HUES48 (cell line): ENCODE results near the gene C20orf96.
A peak's percentile ranks its signal among the peaks of the same experiment; 100 is the strongest.

Experiments
- H3K27ac ChIP-seq: one replicate; pipeline ENCODE4 v1.7.0; 2013; ENCODE audit warnings: low read depth, low read length, inconsistent platforms
- H3K27me3 ChIP-seq: 2 replicates; pipeline ENCODE4 v1.6.1; 2013; ENCODE audit warnings: mild to moderate bottlenecking, low read length; ENCODE audit not compliant: control insufficient read depth, insufficient read depth
- H3K36me3 ChIP-seq: 2 replicates; pipeline ENCODE4 v1.6.1; 2013; ENCODE audit warnings: low read length; ENCODE audit not compliant: control insufficient read depth, insufficient read depth
- H3K4me1 ChIP-seq: 2 replicates; pipeline ENCODE4 v1.6.1; 2013; ENCODE audit warnings: mild to moderate bottlenecking, low read length; ENCODE audit not compliant: control insufficient read depth, insufficient read depth
- H3K4me3 ChIP-seq: 2 replicates; pipeline ENCODE4 v1.5.1; 2013; ENCODE audit warnings: mild to moderate bottlenecking, low read depth, low read length
- H3K9ac ChIP-seq: 2 replicates; pipeline ENCODE4 v1.6.1; 2013; ENCODE audit warnings: mild to moderate bottlenecking, low read depth, low read length, moderate library complexity
- H3K9me3 ChIP-seq: 2 replicates; pipeline ENCODE4 v1.6.1; 2013; ENCODE audit warnings: low read length; ENCODE audit not compliant: control insufficient read depth, insufficient read depth

The C20orf96 gene

DNA sequence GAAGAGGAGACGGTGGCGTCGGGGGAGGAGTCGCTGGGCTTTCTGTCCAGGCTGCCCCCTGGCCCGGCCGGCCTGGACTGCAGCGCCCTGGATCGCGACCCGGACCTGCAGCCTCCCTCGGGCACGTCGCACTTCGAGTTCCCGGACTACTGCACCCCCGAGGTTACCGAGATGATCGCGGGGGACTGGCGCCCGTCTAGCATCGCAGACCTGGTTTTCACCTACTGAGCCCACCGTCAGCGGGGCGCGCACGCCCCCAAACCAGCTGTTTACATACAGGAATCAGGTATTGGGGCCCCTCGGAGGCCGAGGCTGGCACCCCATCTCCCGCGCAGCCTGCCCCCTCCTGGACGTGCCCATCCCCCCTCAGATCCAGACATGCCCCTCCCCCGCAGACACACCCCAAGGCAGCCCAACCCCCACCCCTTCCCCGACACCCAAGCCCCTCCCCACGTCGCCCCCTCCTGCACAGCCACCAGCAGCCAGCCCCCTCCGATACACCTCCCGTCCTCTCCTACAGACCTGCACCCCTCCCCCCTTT, 36.2 kb upstream of the C20orf96 start:
- Histone ChIP-seq H3K9ac (peak overlapping the region; percentile 89), H3K4me1 (peaks cover 38% of the 10 kb centered on the region), H3K27ac (peak overlapping the region; percentile 97), H3K9me3 (no peaks in the 10 kb centered on the region), H3K4me3 (peak overlapping the region; percentile 91), H3K27me3 (no peaks in the 10 kb centered on the region; the same call in 1 of the 2 replicates), H3K36me3 (peaks cover 7% of the 10 kb centered on the region; the same call in 1 of the 2 replicates)

DNA sequence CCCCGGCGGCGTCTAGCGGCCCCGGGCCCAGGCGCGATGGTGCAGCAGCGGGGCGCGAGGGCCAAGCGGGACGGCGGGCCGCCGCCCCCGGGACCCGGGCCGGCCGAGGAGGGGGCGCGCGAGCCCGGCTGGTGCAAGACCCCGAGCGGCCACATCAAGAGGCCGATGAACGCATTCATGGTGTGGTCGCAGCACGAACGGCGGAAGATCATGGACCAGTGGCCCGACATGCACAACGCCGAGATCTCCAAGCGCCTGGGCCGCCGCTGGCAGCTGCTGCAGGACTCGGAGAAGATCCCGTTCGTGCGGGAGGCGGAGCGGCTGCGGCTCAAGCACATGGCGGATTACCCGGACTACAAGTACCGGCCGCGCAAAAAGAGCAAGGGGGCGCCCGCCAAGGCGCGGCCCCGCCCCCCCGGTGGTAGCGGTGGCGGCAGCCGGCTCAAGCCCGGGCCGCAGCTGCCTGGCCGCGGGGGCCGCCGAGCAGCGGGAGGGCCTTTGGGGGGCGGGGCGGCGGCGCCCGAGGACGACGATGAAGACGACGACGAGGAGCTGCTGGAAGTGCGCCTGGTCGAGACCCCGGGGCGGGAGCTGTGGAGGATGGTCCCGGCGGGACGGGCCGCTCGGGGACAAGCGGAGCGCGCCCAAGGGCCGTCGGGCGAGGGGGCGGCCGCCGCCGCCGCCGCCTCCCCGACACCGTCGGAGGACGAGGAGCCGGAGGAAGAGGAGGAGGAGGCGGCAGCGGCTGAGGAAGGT, 35.5 kb upstream of the C20orf96 start:
- H3K9me3 ChIP-seq = no peaks in the 10 kb centered on the region
- H3K4me3 ChIP-seq = peak overlapping the region; percentile 79
- H3K9ac ChIP-seq = peak overlapping the region; percentile 89
- H3K36me3 ChIP-seq = peaks cover 7% of the 10 kb centered on the region; the same call in 1 of the 2 replicates
- peaks cover 38% of the 10 kb centered on the region for H3K4me1 ChIP-seq
- no peaks in the 10 kb centered on the region for H3K27me3 ChIP-seq
- peak overlapping the region; percentile 97 for H3K27ac ChIP-seq

DNA sequence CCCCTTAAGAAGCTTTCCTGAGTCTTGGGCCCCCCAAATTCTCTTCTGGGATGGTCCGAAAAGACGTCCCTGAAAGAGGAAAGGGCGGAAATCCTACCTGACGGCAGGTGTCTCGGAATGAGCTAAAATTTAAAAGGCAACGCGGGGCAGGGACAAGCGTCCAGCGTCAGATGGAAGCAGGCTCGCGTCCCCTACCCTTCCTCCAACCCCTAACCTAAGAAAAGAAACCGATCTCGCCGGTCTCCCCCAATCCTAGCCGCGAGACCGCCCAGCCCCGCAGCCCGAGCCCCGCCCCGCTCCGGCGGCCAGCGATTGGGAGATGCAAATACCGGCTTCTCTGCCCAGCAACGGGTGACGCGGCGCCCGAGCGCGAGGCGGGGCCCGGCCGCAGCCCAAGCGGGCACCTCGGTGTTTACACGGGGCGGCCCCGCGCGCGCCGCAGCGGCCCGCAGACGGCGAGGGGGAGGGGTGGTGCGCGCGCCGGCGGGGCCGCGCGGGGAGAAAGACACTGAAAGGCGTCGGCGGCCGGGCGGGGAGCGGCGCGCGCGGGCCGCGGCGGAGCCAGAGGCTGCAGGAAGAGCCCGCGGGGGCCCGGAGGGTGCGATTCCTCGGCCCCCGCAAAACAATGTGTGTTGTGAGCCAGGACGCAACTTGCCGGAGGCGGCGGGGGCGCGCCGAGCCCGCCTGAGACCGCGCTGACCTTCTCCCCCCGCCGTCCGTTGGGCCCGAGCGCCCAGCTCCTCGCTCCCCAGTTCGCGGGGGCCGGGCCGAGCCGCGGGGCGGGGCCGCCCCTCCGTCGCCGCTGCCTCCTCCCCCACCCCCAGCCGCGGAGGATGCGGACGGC, 34.7 kb upstream of the C20orf96 start, which contains the start of gene SOX12:
SOX12 (plus strand) TSS at position 508 of the 844 bp plus-strand sequence. CDS start 373 bp downstream, outside the sequence.
- peak within 1 kb of the TSS; percentile 89 for H3K9ac ChIP-seq
- H3K36me3 ChIP-seq = peaks cover 7% of the 10 kb centered on the region; the same call in 1 of the 2 replicates
- H3K4me1 ChIP-seq = peaks cover 32% of the 10 kb centered on the region
- no peaks in the 10 kb centered on the region for H3K9me3 ChIP-seq
- H3K27me3 ChIP-seq = no peaks in the 10 kb centered on the region
- peak within 1 kb of the TSS; percentile 97 for H3K27ac ChIP-seq
- peak within 1 kb of the TSS; percentile 79 for H3K4me3 ChIP-seq

DNA sequence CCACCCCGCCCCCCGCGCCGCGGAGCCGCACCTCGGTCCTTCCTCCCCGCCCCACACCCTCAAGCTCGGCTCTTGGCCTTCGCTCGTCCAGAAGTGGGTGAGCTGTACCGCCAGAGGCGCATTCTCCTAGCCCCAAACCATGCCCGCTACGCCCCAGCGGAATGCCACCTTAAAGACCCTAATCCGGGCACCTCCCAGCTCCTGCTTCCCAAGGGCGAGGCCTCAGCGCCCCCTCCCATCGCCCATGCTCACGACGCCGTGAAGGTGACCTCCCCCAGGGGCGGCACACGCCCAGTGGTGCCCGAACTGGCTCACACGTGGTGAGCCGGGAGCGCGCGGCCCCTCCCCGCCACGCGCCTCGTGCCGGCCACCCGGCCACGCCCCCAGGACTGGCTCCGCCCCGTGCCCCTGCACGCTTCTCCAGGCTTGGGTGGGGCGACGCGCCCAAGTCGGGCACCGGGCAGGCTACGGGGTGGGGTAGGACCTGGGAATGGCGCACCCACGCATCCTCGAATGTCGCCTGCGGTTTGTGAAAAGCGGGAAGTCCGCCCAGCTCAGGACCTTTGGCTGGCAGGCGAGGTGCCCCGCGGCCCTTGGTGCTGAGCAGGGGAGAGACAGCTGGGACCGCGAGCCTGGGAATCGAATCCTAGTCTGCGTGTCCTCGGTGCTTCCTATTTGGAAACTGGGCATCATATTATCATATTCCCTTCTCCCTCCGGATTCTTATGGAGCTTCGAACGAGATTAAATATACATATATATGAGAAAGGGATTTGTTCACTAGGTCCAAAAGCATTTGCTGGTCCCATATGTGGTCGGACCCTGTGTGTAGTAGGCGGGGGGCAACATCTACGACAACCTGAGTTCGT, 33.9 kb upstream of the C20orf96 start:
- H3K4me3 ChIP-seq = peak overlapping the region; percentile 79
- no peaks in the 10 kb centered on the region for H3K27me3 ChIP-seq
- peaks cover 7% of the 10 kb centered on the region; the same call in 1 of the 2 replicates for H3K36me3 ChIP-seq
- H3K27ac ChIP-seq = peak overlapping the region; percentile 92
- peaks cover 23% of the 10 kb centered on the region for H3K4me1 ChIP-seq
- H3K9me3 ChIP-seq = no peaks in the 10 kb centered on the region
- H3K9ac ChIP-seq = peak overlapping the region; percentile 65

DNA sequence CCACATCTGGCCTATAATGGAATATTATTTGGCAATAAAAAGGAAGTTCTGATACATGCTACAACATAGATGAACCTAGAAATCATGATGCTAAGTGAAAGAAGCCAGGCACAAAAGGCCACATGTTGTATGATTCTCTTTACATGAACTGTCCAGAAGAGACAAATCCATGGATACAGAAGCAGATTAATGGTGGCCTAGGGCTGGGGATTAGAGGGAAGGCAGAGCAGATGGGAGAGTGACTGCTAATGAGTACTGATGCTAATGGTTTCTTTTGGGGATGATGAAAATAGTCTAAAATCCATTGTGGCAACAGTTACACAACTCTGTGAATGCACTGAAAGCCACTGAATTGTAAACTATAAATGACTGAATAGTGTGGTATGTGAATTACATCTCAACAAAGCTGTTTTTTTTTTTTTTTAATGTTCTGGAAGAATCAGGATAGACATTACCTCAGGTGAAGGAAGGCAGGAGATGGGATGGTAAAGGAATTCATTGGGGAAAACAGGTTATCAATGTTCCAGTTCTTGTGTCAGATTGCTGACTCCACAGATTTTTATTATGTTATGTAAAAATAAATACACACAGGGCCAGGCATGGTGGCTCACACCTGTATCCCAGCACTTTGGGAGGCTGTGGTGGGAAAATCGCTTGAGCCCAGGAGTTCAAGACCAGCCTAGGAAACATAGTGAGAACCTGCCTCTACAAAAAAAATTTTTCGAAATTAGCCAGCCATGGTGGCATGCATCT, 25.9 kb upstream of the C20orf96 start:
- no peak overlapping the region for H3K4me3 ChIP-seq
- H3K4me1 ChIP-seq = no peaks in the 10 kb centered on the region
- H3K27ac ChIP-seq = no peak overlapping the region
- H3K36me3 ChIP-seq = no peaks in the 10 kb centered on the region
- no peaks in the 10 kb centered on the region for H3K27me3 ChIP-seq
- H3K9me3 ChIP-seq = no peaks in the 10 kb centered on the region
- H3K9ac ChIP-seq = no peak overlapping the region

DNA sequence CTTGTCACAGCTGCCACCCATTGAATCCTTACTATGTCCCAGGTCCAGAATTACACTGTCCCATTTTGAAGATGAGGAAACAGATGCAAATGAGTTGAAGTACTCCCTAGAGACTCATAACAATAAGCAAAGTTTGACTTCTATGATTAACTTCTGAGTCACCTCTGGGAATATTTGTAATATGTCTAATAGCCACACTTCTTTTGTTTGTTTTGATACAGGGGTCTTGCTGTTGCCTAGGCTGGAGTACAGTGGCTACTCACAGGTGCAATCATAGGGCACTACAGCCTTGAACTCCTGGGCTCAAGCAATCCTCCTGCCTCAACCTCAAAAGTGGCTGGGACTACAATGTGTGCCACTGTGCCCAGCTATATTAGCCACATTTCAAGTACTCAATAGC, 23.4 kb upstream of the C20orf96 start:
- no peaks in the 10 kb centered on the region for H3K36me3 ChIP-seq
- peaks cover 13% of the 10 kb centered on the region for H3K4me1 ChIP-seq
- H3K27ac ChIP-seq = no peak overlapping the region
- no peaks in the 10 kb centered on the region for H3K27me3 ChIP-seq
- no peak overlapping the region for H3K4me3 ChIP-seq
- no peaks in the 10 kb centered on the region for H3K9me3 ChIP-seq
- no peak overlapping the region for H3K9ac ChIP-seq

DNA sequence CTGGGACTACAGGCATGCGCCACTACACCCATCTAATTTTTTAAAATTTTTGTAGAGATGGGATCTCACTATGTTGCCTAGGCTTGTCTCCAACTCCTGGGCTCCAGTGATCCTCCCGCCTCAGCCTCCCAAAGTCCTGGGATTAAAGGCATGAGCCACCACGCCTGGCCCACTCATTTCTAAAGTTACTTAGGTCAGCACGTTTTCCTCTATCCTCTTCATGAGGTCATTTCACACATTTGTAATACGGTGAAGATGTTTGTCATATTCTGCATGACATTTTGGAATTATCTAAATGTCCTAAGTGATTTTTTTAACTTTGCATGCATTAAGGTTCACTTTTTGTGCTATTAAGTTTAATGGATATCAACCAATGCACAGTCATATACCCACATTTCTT, 22.9 kb upstream of the C20orf96 start:
- no peaks in the 10 kb centered on the region for H3K9me3 ChIP-seq
- H3K36me3 ChIP-seq = no peaks in the 10 kb centered on the region
- no peak overlapping the region for H3K27ac ChIP-seq
- H3K27me3 ChIP-seq = no peaks in the 10 kb centered on the region
- peaks cover 13% of the 10 kb centered on the region for H3K4me1 ChIP-seq
- H3K9ac ChIP-seq = no peak overlapping the region
- H3K4me3 ChIP-seq = no peak overlapping the region

DNA sequence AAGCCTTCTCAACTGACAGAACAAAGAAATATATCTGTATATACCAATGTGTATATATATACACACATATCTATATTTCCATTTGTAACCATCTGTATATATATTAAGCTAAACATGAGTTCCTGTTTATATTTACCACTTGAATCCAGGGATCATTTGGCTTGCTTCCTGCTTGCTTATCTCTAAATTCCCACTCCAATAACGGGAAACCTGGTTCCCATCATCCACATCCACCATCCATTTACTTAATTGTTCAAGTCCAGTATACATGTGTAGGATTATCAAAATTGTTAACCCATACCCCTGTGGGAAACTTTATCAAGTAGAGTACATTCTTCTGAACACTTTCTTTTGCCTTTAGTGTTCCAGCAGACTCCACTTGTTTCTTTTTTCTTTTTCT, 22.3 kb upstream of the C20orf96 start:
- H3K9ac ChIP-seq = no peak overlapping the region
- H3K27me3 ChIP-seq = no peaks in the 10 kb centered on the region
- H3K4me3 ChIP-seq = no peak overlapping the region
- no peaks in the 10 kb centered on the region for H3K9me3 ChIP-seq
- H3K4me1 ChIP-seq = peaks cover 13% of the 10 kb centered on the region
- no peaks in the 10 kb centered on the region for H3K36me3 ChIP-seq
- H3K27ac ChIP-seq = no peak overlapping the region

DNA sequence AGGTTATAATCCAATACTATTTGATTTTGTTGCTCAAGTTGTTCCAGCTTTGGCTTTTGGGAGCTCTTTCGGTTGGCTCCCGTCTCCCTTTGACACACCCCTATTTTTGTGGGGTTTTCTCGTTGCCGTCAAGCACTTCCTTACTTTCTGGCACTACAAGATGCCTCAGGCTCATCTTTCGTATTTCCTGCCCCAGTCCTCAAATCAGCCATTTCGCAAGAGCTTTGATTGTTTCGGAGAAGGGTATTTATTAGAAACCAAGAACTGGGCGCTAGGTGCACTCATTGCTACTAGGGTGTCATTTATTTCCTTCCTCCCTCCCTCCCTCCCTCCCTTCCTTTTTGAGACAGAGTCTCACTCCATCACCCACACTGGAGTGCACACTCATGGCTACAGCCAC, 21.5 kb upstream of the C20orf96 start:
- Histone ChIP-seq H3K9me3 (no peaks in the 10 kb centered on the region), H3K27ac (no peak overlapping the region), H3K27me3 (no peaks in the 10 kb centered on the region), H3K4me1 (peaks cover 13% of the 10 kb centered on the region), H3K36me3 (no peaks in the 10 kb centered on the region), H3K4me3 (no peak overlapping the region), H3K9ac (no peak overlapping the region)

DNA sequence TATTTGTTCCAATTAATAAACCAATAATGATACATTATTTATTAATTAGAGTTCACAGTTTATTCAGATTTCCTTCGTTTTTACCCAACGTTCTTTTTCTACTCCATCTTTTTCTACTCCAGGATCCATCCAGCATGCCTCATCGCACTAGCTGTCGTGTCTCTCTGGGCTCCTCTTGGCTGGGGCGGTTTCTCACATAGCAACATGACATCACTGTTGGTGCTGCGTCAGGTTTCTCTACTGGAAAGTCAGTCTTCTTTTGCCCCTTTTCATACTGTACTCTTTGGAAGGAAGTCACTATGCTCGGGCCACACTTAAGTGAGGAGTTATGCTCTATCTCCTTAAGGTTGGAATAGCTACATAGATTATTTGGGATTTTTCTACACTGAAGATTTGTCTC, 21.1 kb upstream of the C20orf96 start:
- Histone ChIP-seq H3K9me3 (no peaks in the 10 kb centered on the region), H3K36me3 (no peaks in the 10 kb centered on the region), H3K4me3 (no peak overlapping the region), H3K4me1 (peaks cover 13% of the 10 kb centered on the region), H3K9ac (no peak overlapping the region), H3K27ac (no peak overlapping the region), H3K27me3 (no peaks in the 10 kb centered on the region)
